T-helper 2 cell (primary cell): ENCODE measurements around the gene RAG2.

Experiments used
- DNase-seq, 5 experiments: peaks; one replicate each; pipeline versions ENCODE4 v3.0.0 to v3.0.0-alpha.2; 2012 to 2022
- total RNA-seq, 2 donors: gene quantifications; one replicate each; lab custom pipeline; 2026; lab: John Stamatoyannopoulos, UW

RAG2 gene
- total RNA-seq: 0 reads per million in 2 donors

GRCh38 chr11:36598051-36598450 is at the start of gene RAG2:
RAG2 (minus strand) TSS chr11:36598236; CDS start chr11:36594168, 4,068 bp downstream.
- no peak for DNase-seq

- DNase-seq: no peak
Observed at GRCh38 chr11:36638556-36638955, 40.5 kb upstream of the RAG2 start.

- DNase-seq: no peak
Observed at GRCh38 chr11:36635066-36635862, 37.2 kb upstream of the RAG2 start.

- peak in 1 of 5 experiments; percentile 71 for DNase-seq
Observed at GRCh38 chr11:36631774-36632173, 33.7 kb upstream of the RAG2 start.

GRCh38 chr11:36628765-36629244 is 30.8 kb upstream of the RAG2 start:
- DNase-seq: no peak

GRCh38 chr11:36628141-36628540 is 30.1 kb upstream of the RAG2 start:
- no peak for DNase-seq

GRCh38 chr11:36627471-36627870 is 29.4 kb upstream of the RAG2 start:
- DNase-seq: no peak

GRCh38 chr11:36627006-36627405 is 29.0 kb upstream of the RAG2 start:
- no peak for DNase-seq

GRCh38 chr11:36623494-36623893 is 25.5 kb upstream of the RAG2 start:
- DNase-seq: no peak

- peak in 1 of 5 experiments; percentile 24 for DNase-seq
Observed at GRCh38 chr11:36622431-36623136, 24.5 kb upstream of the RAG2 start.

- no peak for DNase-seq
Observed at GRCh38 chr11:36620246-36620645, 22.2 kb upstream of the RAG2 start.

- DNase-seq: no peak
Observed at GRCh38 chr11:36619502-36619901, 21.5 kb upstream of the RAG2 start.

- no peak for DNase-seq
Observed at GRCh38 chr11:36618363-36619047, 20.5 kb upstream of the RAG2 start.

GRCh38 chr11:36617543-36618362 is 19.7 kb upstream of the RAG2 start:
- DNase-seq: no peak

- no peak for DNase-seq
Observed at GRCh38 chr11:36615826-36616225, 17.8 kb upstream of the RAG2 start.

- DNase-seq: no peak
Observed at GRCh38 chr11:36609383-36609782, 11.3 kb upstream of the RAG2 start.

GRCh38 chr11:36608491-36609199 is 10.6 kb upstream of the RAG2 start:
- no peak for DNase-seq

GRCh38 chr11:36605221-36606216 is 7.5 kb upstream of the RAG2 start:
- no peak for DNase-seq

GRCh38 chr11:36602135-36602534 is 4.1 kb upstream of the RAG2 start:
- DNase-seq: no peak

- no peak for DNase-seq
Observed at GRCh38 chr11:36601155-36601554, 3.1 kb upstream of the RAG2 start.
